Right forelimb (tissue), 1 donor: ENCODE data around the gene BAIAP2.

ENCODE experiments used
- DNase-seq: peaks from one replicate; pipeline ENCODE4 v3.0.0-alpha.2; 2018

Gene BAIAP2

DNA sequence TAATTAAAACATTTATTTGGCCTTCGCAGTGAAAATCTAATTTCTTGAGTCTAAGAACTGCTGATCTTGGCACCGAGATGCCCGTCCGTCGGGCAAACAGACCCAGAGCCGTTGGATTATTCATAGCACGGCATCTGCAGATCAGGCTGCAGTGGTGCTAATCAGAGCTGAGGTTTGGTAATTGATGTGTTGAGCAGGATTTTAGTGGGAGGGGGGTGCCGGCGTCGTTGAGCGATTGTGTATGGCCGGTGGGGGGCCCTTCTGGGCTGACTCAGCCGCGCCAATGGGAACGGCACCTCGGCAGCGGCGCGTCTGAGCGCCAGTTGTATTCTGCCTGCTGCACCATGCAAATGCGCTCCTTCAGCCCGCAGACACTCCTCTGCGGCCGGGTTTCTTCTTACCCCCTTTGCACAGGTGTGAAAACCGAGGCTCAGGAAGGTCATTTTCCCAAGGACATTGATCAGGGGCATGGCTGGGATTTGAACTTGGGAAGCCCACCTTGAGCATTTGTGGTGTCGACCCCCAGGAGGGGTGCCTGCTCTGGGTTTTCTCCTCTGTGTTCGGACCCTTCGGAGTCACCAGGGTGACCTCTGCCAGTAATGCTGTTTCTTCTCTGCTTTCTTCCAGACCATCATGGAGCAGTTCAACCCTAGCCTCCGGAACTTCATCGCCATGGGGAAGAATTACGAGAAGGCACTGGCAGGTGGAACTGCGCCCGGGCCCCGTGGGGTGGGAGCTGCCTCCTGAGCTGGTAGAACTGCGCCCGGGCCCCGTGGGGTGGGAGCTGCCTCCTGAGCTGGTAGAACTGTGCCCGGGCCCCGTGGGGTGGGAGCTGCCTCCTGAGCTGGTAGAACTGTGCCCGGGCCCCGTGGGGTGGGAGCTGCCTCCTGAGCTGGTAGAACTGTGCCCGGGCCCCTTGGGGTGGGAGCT lies 18.4 kb downstream of the BAIAP2 start:
- DNase-seq, result no peak

GRCh38 chr17:81054308-81054707 lies 19.4 kb downstream of the BAIAP2 start:
- DNase-seq, result no peak

- DNase-seq, result no peak
Measured at GRCh38 chr17:81054881-81055370, 20.0 kb downstream of the BAIAP2 start.

GRCh38 chr17:81056312-81056711 lies 21.4 kb downstream of the BAIAP2 start:
- no peak for DNase-seq

GRCh38 chr17:81057079-81057730 lies 22.3 kb downstream of the BAIAP2 start:
- no peak for DNase-seq

DNA sequence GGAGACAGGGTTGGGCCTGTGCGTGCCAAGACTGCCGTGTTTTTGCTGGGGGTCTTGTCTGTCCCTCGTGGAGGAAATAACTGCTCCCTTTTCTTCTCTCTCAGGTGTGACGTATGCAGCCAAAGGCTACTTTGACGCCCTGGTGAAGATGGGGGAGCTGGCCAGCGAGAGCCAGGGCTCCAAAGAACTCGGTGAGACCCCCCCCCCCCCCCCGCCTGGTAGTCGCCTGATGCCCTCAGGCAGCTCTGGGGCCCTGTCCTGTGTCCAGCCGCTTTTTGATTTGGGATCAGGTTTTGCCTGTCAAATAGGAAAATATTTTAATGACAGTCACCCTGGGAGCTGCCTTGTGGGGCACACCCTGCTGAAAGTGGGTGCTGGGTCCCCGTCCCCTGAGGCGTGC lies 22.8 kb downstream of the BAIAP2 start:
- DNase-seq, result no peak

- DNase-seq, result no peak
Measured at GRCh38 chr17:81058263-81058871, 23.4 kb downstream of the BAIAP2 start.

DNA sequence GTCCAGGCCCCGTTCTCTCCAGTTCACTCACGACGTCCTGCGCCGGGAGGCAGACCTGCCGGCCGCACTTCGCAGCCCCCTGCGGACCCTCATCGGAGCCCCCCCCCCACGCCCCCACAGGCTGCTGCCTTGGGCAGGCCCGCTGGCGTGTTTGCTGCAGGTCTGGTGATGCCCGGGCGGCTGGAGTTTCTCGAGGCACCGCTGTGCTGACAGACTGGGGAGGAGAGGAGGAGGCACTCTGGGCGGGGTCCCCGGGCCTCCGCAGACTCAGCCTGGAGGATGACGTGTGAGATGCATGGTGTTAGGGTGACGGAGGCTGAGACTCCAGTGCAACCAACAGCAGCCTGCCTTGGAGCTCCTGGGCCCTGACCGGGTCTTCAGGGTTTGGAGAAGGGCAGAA lies 24.1 kb downstream of the BAIAP2 start:
- DNase-seq, result no peak

DNA sequence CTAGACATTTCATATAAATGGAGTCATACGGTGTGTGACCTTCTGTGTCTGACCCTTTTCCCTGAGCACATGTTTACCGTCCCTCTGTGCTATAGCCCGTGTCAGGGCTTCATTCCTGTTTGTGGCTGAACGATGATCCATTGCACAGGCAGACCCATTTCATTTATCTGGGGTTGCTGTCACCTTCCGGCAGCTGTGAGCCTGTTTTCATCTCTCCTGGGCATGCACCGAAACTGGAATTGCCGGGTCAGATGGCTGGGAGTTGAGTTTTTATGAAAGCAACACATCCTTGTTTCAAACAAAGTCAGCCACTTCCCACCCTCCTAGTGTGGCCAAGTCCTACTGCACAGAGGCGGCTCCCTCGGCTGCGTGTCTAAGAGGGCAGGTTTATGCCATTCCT lies 25.5 kb downstream of the BAIAP2 start:
- DNase-seq, result no peak

- DNase-seq, result no peak
Measured at GRCh38 chr17:81061027-81061735, 26.2 kb downstream of the BAIAP2 start.

GRCh38 chr17:81062014-81062780 lies 27.2 kb downstream of the BAIAP2 start:
- no peak for DNase-seq

GRCh38 chr17:81063106-81064093 lies 28.4 kb downstream of the BAIAP2 start:
- DNase-seq, result no peak

DNA sequence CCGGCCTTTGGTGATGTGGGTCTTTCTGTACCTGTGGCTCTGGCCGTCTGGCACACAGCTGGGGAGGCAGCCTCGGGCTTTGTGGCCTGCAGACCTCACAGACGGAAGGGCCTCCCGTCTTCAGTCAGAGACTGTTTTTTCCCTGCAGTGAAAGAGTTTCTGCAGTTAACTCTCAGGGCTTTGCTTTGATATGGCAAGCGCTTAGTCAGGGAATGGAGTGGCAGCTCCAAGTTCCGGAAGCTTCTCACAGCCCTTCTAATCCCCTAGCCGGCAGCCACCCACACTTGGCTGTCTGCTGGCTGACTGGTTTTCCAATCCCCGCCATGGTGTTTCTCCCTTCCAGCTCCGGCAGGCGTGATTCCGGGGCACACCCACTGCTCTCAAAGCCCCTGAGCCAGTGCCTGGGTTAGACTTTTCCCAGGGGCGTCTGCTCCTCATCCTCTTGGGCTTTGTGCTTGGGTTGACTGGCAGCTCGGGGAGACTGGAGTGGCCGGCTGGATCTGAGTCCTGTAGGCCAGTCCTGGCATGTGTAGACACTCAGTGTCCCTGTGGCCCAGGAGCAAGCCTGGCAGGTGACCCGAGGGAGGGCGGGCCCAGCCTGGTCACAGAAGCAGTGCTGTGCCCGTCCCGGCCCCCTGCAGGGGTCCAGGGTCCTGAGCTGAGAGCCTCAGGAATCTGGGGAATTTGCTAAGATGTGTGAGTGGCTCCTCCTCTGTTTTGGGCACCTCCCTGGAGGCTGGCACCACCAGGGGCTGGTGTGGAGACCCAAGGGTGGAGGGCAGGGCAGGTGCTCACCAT lies 29.9 kb downstream of the BAIAP2 start:
- no peak for DNase-seq

- DNase-seq, result no peak
Measured at GRCh38 chr17:81065500-81065899, 30.5 kb downstream of the BAIAP2 start.

DNA sequence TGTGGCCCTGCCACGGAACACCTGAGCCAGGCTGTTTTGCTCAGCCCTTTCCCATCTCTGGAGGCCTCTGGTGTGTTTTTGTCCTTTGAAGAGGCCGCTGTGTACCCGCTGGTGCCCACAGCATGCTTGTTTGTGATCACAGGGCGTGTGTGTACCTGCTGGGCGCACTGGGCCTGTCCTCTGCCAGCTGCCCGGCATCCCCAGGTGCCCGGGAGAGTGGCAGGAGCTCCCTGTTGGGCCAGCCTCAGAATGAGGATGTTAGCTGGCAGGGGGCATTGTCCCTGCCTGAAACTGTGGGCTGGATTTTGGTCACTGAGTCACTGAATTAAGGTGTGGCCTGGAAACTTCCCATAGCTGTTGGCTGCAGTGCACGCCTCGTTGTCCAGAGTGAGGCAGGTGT lies 31.1 kb downstream of the BAIAP2 start:
- no peak for DNase-seq

DNA sequence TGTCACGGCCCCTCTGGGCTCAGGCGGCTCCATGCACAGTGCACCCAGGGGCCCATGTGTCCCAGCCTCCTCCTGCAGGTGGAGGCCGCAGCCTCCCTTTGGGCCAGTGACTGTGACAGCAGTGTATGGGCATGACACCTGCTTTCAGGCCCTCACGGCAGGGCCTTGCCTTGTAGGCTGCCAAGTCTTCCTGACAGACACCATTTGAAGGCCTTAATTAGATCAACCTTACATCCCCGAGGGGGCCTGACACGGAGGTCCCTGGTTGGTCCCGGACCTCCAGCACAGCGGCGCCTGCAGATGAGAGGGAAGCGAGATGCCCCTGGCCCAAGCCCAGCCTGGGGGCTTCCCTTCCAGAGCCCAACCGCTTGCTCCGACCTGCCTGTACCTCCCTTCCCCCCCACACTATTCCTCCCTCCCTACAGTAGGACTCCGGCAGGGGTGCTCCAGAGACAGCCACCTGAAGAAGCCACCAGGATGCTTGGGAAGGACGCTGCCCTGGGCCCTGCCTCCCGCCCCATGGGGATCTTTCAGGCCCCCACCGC lies 31.9 kb downstream of the BAIAP2 start:
- DNase-seq, result no peak

DNA sequence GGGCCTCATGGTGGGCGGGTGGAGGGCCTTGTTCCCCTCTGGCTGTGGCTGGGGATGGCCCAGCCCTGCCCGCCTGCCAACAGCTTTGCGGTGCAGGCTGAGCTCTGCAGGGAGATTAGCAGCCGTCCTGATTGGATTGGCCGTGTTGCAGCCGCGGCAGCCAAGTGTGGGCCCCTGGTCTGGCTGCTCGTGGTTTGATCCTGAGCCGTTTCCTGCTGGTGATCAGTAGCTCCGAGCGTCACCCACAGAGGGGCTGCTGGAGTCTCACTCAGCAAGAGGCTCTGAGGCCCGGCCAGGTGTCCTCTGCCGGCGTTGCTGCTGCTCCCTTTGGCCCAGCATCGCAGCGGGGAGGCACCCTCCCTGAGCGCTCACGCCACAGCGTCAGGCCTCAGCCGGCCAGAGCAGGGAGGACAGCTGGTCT lies 32.5 kb downstream of the BAIAP2 start:
- peak; percentile 73 for DNase-seq

DNA sequence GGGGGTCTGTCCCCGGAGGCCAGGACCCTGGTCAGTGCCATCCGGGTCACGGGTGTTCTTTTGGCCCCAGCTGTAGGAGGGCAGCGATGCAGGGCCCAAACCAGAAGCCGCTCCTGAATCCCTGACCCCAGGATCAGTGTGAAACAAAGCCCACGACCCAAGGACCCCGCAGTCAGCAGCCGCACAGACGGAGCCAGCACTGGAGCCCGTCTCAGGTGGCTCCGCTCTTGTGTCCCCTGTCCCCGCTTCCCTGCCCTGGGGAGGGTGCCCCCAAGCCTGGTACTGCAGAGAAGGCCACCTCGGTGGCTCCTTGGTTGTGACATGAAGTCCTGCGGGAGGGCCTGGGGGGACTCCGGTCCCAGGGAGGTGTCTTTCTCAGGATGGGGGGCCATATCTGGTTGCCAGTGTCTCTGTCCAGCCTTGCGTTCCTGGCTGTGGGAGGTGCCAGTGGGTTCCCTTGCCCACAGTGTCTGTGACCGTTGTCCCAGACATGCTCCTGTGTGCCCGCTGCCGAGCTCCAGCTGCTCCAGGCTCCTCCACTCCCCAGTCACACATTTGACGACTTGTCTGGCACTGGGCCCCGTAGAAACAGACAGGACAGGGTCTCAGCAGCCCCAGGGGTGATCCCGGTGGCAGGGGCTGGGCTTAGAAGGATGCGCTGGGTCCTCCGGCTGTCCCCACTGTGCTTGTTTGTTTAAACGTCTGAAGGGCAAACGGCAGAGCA lies 33.6 kb downstream of the BAIAP2 start:
- DNase-seq, result no peak

DNA sequence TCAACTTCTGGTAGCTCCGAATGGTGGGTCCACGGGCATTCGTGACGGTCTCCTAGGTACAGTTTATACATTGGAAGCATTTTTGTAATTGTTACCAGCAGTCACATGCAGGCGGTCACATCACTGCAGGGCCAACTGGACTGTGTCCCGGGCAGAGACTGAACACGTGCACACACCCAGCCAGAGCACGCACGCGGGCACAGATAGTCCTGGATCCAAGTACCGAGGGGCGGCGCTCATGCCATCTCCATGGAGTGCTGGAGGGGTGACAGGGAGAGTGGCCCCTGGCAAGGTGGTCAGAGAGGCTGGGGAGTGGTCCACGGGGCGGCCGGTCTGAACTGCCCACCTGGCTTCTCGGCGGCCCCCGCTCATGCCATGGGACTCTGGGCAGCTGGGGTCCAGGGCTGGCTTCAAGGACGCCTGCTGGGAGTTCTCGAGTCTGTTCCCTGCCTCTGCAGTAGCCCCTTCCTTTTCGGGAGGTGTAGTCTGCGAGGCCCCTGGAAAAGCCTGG lies 34.2 kb downstream of the BAIAP2 start:
- DNase-seq, result no peak
